GM21737 (cell line): ENCODE results near the gene CH25H.
A peak's percentile ranks its signal among the peaks of the same experiment; 100 is the strongest.
"Not testable (repeated sequence)": the region's sequence is repeated elsewhere in the genome, so short reads cannot be mapped to it uniquely, and the experiment has no call there.

ENCODE experiments used
- ATAC-seq: cut with Tn5 transposase; IDR thresholded peaks from one replicate; pipeline ENCODE4 v1.9.1; 2021; ENCODE audit warnings: mild to moderate bottlenecking, moderate library complexity; ENCODE audit not compliant: unreplicated experiment

Gene CH25H

DNA sequence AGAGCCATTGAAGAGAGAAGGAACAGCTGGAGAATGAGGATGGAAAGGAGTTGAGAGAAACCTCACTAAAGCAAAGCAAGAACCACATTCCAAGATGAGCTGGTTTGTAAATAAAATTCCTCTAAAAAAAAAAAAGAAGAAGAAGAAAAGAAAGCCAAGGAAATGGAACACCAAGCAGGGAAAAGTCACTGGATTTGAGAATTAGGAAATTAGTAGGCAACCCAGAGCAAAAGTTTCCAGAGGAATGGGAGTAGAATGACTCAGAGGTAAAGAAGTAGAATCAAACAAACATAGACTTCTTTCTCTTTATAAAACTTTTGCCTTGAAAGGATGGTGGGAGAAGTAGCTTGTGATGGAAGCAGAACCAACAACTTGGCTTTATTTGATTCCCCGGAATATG is 3.9 kb downstream of the CH25H start:
- no peak for ATAC-seq

DNA sequence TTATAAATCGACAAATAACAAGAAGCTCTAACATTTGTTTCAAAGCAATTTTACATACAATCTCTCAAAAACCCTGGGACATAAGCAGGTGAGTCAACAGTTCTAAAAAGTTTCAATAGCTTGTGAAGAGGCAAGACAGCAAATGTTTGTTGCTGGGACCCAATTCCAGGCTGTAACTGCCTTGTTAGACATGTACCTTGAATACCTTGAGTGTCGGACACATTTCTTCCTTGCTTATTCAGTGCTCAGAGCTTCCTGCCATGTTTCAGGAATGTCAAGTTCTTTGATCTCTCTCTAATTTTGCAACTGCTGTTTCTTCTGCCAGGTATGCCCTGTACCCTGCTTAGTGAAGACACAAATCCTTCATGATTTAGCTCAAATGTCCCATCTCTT is 5.1 kb downstream of the CH25H start:
- ATAC-seq: no peak

DNA sequence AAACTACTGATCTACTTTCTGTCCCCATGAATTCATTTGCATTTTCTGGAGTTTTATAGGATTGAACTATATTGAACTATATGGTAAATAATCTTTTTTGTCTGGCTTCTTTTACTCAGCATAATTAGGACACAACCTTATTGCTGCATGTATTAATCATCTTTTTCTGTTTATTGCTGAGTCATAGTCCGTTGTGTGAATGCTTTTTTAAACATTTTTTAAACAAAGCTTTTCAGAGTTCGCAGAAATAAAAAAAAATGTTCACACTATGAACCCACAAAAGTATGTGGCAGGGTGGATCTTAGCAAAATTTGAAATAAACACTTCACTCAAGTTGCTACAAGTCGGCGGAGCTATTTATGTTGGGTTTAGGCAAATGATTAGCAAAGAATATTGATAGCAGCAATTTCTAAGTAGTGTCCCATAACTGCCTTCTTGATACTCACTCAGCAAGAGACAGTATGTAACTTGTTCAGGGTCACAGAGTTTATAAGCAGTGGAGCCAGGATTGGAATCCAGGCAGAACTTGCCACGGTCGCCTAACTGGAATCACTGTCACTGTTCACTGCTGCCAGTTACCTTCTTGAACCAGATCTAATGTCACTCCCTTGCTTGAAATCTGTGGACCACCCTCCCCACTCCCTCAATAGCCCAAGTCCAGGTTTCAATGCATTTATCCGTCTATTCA is 5.6 kb downstream of the CH25H start:
- no peak for ATAC-seq

DNA sequence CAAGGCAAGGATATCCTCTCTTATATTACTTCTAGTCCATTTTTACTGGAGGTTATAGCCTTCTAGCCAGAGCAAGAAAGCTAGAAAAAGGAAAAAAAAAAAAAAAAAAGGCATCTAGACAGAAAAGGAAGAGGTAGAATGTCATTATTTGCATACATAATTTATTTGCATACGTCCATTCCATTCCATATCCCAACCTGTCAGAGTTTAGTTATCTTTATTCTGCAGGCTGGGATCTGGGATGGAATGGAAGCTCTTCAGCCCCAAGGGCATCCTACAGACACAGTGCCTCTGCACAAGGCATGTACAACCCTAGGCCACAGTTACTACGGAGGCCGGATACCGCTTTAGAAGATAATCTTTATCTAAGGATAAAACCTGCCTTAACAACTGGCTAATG is 9.6 kb downstream of the CH25H start:
- ATAC-seq: no peak

DNA sequence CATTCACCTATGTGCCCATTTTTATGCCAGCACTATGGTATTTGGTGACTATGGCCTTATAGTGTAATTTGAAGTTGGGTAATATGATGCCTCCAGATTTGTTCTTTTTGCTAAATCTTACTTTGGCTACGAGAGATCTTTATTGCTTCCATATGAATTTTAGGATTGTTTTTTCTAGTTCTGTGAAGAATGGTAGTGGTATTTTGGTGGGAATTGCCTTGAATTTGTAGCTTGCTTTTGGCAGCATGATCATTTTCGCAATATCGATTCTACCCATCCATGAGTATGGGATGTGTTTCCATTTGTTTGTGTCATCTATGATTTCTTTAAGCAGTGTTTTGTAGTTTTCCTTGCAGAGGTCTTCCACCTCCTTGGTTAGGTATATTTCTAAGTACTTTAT is 15.8 kb downstream of the CH25H start:
- ATAC-seq: not testable (repeated sequence)

DNA sequence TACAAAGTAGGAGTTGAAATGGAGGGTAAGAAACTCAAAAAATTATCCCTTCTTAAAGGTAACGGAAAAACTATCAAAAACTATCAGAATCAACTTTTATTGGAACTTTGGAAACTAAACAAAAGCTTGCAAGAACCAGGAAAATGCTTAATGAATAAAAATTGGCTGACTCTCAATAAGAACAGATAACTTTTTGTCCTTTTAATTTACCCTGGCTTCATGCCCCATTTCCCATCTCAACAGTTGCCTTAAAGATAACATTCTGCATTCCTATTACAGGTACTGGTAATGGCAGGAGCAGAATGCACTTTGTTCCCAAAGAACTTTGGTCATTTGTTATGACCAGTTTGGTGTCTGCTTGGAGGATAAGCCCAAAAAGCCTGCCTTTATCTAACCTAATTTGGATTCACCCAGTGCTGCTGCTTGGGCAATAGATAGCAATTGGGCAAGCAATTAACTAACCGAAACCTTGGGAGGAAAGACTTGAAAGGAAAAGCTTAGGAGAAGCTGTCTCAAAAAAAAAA is 17.8 kb downstream of the CH25H start:
- no peak for ATAC-seq

DNA sequence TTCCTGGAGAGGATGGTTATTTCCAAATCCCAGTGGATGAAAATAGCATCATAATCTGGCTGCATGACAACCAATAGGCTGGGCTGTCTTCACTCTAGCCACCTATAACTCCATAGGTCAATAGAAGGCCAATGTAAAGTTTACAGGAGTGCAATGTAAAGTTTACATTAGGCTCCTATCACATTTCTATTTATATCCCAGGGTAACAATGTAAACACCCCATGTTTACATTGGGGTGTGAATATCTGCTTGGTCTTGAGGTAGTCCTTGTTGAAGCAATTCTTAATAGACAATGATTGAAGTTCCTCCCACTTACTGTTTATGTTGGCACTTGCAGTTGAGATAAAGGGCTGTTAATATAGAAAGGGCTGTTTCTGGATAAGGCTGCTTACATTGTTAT is 21.5 kb downstream of the CH25H start:
- no peak for ATAC-seq

DNA sequence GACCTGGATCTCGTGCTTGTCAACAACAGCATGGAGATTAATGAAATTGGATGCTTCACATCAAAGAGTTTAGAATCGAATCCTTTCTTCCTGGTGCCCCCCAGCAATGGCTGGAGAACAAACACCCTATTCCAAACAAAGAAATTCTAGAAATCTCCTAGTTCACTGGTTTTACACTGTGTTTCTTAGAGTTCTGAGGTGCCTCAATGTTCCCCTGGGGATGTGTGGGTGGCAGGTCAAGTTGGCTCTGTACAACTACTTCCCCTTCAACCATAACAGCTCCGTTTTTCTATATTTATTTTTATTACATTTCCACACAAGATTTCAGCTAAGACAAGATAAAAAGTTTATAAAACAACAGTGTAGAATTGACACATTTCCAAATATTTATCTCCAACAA is 22.5 kb downstream of the CH25H start:
- no peak for ATAC-seq

DNA sequence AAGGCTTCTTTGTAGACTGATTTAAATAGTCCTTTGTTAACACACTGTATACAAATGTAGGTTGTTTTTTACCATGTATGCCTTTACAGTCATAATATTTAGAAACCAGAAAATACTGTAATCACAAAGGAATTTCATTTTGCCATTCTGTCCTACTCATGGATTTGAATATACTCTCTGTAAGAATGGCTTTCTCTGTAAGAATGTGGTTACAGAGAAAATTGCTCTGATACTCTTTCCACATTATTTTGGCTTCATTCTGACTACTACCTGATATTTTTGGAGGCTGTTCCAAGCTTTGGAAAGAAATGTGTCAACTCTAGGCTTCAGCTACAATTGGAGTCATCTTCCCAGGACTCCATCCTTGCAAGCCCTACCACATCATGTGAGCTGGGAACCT is 23.5 kb downstream of the CH25H start:
- no peak for ATAC-seq

DNA sequence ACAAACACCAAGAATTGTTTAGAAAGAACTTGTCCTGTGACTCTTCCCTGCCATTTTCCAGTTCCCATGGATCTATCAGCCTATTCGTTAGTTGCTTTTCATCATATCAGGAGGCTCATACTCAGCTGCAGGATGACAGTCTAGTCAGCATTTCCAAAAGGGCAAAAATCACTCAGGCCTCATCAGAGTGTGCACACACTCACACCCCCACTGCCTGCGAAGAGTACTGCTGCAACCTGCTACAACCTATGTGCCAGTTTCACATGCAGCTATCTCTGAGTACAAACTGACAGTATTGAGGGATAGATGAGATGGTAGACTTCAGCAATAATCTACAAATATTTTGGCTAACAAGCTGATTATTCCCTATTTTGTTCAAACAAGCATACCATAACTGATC is 24.2 kb downstream of the CH25H start:
- no peak for ATAC-seq

DNA sequence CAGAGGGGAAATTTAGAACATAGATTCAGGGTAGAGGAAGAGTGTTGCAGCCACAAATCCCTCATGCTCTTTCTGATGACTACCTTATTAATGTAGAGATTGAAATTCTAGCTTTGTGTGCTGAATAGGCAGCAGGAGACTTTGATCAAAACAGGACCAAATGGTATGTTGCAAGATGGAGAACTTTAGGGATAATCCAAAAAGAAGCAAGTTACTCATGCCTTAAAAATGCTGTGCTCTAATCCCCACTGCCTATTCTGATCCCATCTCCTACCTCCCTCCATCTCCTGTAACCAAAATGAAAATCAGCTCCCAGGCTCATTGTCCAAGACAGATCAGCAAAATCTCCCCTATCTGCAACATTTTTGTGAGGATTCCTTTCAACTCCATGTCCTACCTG is 31.3 kb downstream of the CH25H start:
- ATAC-seq: no peak

DNA sequence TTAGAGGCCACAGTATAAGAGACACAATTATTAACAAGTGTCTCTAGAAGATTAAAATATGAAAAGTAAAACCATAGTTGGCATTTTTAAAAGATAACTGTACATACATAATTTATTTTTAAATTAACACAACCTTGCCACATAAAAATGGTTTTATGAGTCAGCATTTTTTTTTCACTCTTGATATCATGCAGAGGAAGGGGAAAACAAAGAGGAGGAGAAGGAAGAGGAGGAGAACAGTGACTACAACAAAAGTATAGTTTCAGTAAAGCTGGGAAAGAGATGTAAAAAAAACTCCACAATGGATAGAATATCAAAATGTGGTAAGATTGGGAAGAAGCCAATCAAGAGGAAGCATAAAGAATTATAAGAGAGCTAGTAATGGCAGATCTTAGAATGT is 34.0 kb downstream of the CH25H start:
- no peak for ATAC-seq

DNA sequence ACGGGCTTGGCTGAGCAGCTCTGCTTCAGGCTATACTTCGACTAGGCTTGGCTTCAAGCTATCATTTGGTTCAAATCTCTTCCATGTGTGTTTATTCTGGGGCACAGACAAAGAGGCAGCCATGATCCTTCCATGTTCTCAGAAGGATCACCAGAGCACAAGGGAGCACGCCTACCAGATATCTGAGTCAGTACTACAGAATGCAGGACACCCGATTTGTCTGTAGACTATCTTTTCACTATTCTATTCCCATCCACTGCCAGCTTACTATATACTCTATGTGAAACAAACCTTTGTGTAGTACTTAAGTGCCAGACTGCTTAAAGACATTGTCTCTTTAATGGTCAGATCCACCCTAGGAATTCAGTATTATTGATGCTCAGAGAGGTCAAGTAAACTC is 35.1 kb downstream of the CH25H start:
- no peak for ATAC-seq

DNA sequence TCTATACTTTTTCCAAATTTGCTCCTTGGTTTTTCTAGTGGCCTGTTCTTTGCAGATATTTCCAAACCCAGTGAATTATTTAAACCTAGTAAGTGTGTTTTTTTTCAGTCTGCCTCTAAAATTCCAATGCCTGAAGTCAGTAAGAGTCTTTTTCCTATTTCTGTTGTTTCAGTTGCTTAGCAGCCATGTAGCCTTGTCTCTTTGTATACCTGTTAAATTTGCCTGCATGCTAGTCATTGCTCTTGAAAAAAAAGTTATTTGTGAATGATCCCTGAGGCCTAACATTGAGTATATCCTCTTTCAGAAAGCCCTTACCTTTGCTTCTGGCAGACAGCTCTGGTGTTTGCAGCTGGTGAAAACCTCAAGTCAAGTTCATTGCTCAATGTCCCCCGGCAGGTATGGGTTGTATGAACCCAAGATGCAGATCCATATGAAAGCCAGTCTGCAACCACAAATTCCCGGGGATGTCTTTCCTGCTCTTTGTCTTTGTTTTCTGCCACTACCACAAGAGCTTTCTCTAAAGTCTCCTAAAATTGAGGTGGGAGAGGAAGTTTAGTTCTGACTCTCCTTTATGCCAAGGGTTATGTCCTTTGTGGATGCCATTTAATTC is 35.7 kb downstream of the CH25H start:
- ATAC-seq: no peak

DNA sequence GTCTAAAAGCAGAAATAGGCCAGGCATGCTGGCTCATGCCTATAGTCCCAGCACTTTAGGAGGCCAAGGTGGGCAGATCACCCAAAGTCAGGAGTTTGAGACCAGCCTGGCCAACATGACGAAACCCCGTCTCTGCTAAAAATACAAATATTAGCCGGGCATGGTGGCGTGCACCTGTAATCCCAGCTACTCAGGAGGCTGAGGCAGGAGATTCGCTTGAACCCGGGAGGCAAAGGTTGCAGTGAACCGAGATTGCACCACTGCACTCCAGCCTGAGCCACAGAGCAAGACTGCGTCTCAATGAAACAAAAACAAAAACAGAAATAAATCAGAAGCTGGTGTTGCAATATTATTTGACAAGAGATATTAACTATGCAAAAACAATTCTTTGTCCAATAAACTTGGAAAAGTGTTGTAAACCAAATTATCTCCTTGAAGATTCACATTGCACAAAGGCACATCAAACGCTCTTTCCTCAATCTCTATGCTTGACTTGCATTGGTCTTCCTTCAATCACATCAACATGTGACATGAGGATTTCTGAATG is 38.7 kb downstream of the CH25H start:
- ATAC-seq: not testable (repeated sequence)

DNA sequence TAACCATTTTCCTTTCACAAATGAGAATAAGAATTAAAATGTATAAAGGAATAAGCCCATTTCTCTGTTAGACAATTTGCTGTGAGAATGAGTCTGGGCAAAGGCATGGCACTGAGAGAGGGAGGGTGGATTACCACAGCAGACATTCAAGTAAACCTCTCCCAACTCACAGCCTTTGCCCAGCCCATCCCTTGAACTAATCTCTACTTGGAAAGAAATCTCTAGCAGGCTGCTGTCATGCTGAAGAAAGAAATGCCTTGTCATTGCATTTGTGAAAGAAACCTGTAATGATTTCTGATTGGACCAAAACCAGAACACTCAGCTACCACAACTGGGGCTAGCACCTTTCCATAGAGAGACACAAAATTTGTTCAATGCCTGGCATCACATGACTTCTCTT is 39.2 kb downstream of the CH25H start:
- no peak for ATAC-seq

DNA sequence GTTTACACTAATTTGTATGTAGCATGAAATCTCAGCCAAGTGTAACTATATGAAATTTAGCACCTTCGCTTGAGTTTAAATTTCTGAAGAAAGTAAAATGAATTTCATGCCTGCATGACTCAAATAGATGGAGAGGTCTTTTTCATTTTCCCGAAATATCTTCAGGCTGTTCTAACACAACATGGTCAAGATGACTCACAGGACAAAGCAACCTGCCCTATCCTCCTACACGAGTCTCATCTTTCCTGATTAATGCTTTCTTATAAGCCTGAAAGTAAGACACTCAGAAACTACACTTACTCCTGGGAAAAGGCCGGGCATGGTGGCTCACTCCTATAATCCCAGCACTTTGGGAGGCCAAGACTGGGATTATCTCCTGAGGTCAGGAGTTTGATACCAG is 41.2 kb downstream of the CH25H start:
- ATAC-seq: no peak

DNA sequence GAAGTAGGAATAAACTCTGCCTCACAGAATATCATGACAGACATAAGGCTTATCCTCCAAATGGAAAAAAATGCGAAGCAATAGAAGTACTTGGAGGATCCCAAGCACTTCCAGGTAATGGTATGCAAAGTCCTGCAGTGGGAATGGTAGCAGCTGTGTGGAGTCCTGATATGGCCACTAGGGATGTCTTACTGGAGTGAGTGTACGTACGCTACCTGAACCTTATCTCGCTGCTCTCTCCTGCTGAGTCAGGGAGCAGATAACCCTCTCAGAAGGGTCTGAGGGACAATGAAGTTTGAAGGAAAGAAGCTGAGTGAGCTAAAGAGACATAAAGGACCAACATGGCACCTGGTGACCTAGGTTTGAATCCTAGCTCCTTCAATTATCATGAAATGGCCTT is 42.2 kb downstream of the CH25H start:
- no peak for ATAC-seq

DNA sequence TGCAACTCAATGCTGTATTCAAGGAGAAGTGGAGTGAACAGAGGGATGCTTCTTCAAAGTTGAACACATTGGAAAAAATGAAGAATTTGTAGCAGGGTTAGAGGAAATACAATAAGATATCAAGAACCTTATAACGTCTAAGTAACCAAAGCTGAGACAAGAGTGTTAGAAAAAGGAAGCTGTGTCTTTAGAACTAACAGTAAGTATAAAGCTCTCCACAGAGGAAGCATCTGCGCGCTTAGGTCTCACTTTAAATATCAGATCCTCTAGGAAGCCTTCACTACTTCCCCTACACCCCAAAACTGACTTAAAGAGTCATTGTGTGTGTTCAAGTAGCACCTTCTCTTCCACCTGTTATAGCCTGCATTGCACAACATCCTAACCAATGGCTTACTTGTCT is 43.0 kb downstream of the CH25H start:
- peak; percentile 28 for ATAC-seq

DNA sequence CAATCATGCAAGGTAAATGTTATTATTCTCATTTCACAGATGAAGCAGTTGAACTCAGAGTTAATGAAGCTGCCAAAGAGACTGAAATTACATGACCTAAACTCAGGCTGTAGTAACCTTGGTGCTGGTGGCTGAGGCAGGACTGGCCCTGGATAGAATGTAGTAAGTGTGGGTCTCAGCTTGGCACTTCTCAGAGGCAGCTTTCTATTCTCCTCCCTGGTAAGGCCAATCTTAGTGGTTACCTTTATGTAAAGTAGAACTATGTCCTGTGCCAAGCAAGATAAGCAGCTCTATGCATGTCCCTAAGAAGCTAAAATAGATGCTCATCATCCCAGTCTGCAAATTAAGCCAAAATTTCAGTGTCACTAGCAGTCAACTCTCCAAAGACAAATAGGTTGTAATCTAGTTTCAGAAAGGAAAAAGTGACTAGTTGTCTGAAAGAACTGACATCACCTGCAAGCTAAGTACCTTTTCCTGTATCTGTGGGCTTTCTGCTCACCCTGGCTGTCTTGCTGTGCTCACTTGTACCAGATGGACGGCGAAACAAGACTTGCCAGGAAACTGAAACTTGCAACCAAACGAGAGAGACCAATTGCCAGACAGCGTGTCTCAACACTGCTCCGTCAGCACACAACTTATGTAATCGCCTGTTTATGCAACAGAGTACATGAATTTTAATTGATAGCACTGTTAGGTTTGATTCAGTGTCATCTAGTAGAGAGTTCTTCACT is 43.7 kb downstream of the CH25H start:
- peak; percentile 93 for ATAC-seq

DNA sequence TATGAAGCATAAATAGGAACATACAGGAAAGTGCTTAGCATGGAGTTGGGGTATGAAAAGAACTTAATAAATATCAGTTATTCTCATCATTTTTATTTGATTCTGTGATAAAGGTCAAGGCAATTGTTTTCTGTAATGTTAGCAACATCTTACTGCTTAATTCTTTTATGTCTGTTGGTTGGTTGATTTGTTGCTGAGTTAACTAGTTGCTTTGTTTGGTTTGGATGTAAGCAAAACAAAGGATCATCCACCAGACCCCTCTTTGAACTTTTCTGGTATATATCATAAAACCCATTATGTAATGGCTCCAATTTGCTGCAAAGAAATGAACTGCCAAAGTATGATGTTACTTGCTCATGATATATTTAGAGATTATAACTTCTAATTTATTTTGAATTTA is 44.5 kb downstream of the CH25H start:
- no peak for ATAC-seq

DNA sequence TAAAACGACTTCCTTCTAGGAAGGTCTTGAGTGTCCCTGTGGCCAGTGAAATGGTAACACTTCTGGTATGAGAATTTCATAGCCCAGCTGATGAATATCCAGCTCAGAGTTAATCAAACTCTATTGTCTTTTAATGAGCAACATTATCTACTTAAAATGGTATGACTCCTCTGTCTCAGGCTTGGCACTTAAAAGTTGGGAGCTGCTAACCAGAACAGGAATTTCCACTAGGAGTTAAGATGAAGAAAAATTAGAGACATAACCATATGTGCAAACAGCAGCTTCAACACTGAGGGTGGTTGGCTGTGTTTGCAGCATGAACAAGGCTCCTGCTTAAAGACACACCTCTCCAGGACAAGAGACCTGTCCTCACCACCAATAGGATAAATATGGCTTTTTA is 46.8 kb downstream of the CH25H start:
- ATAC-seq: no peak
